Neural progenitor cell (in vitro differentiated cells): ENCODE results near the gene TUBAL3.

Experiments
- CTCF ChIP-seq: fragments of 200-600 bp; sonication (generic); IDR thresholded peaks from 2 replicates; pipeline ENCODE4 v1.5.1; 2017; ENCODE audit warnings: antibody characterized with exemption, mild to moderate bottlenecking
- EZH2 ChIP-seq: fragments of 200-600 bp; sonication (generic); IDR thresholded peaks from 2 replicates; pipeline ENCODE4 v1.6.1; 2017; ENCODE audit warnings: antibody characterized with exemption, mild to moderate bottlenecking, moderate library complexity
- EZH2phosphoT487 ChIP-seq: fragments of 200-600 bp; sonication (generic); IDR thresholded peaks from 2 replicates; pipeline ENCODE4 v1.6.1; 2017; ENCODE audit warnings: antibody characterized with exemption

- TF ChIP-seq CTCF (no peak), EZH2 (no peak), EZH2phosphoT487 (no peak)
Observed at GRCh38 chr10:5443429-5443828, 38.8 kb upstream of the TUBAL3 start.
